NCI-H82 treated with DMSO at 0.1 percent for 48 hours (cell line): ENCODE data around the gene LYPLA2.

Experiments
- DNase-seq: peaks from one replicate; lab custom pipeline; 2025; ENCODE audit not compliant: unreplicated experiment; lab: John Stamatoyannopoulos, UW

LYPLA2 gene

DNA sequence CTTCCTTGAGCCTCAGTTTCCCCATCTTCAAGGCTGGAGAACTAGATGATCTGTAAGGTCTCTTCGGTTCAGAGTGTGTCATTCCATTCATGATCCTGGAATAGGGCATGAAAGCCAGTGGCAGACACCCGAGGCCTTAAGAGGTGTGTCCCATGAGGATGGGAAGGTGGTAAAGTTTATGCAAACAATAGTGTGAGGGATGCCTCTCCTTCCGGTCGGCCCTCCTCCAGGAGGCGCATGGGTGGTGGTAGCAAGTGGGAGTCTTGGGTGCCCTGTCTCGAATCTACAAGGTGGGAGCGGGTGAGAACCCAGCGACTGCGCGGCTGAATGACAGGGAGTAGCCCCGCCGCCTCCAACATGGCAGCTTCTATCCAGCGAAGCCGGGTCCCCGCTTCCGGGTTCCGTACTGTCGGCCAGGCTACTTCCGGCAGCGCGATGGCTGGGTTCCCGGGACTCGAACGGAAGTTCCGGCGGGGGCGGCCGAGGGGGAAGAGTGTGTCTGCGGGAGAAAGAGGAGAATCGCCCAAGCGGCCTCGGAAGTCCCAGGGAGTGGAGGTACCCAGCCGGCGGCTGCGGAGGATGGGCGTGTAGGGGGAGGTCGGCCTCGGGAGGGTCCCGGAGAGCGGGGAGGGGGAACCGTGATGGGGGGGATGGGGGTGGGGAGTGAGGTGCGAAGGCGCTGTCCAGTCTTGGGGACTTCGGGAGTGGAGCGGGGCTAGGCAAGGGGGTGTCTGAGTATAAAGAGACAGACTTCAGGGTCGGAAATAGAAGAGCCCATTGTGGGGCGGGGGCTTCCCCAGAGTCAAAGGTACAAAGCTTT, at the start of gene LYPLA2:
Gene LYPLA2, plus strand, starts transcription at position 450 of the 820 bp plus-strand sequence. CDS start 1,538 bp downstream, outside the sequence.
- DNase-seq: peak; percentile 54

- no peak for DNase-seq
Measured at GRCh38 chr1:23741609-23742008, 49.3 kb upstream of the LYPLA2 start.

- DNase-seq: no peak
Measured at GRCh38 chr1:23742670-23743286, 48.2 kb upstream of the LYPLA2 start.

DNA sequence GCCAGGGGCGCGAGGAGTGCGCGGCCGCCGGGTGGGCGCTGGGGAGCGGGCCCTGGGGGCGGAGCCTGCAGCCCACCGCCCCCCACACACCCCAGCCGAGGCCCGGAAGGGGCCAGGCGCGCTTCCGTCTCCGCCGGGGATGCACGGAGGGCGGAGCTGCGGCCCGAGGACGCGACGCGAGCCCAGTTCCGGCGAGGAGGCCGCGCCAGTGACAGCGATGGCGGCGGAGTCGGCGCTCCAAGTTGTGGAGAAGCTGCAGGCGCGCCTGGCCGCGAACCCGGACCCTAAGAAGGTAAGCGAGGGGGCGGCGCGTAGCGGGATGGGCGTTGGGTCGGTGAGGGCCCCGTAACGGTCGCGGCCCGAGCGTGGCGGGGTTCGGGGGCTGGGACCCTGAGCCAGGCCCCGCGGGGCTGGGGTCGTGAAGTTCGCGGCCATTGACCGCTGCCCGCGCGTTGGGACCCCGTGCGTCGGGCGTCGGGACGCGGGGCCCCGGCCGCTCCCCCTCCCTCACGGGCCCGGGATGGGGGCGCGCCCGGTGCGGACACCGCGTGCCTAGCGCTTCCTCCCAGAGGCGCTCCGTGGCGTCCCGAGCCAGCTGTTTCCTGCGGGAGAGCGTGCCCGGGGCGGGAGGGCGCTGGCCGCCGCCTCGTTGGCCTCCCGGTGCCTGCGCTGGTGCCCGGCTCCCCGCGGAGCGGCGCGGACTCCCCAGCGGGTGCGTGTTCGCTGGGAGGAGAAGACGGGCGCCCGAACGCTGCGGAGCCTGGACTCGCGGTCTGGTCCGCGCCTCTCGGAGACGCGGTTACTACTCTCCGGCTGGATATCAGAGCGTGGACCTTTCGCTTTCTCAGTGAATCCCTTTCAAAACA, 47.4 kb upstream of the LYPLA2 start, which contains the start of gene ELOA:
Gene ELOA, plus strand, starts transcription at position 185 of the 866 bp plus-strand sequence. Its CDS starts 33 bp downstream, at position 218.
- peak; percentile 52 for DNase-seq

GRCh38 chr1:23745515-23745914, 45.4 kb upstream of the LYPLA2 start:
- DNase-seq: no peak

GRCh38 chr1:23748016-23748415, 42.9 kb upstream of the LYPLA2 start:
- DNase-seq: no peak

DNA sequence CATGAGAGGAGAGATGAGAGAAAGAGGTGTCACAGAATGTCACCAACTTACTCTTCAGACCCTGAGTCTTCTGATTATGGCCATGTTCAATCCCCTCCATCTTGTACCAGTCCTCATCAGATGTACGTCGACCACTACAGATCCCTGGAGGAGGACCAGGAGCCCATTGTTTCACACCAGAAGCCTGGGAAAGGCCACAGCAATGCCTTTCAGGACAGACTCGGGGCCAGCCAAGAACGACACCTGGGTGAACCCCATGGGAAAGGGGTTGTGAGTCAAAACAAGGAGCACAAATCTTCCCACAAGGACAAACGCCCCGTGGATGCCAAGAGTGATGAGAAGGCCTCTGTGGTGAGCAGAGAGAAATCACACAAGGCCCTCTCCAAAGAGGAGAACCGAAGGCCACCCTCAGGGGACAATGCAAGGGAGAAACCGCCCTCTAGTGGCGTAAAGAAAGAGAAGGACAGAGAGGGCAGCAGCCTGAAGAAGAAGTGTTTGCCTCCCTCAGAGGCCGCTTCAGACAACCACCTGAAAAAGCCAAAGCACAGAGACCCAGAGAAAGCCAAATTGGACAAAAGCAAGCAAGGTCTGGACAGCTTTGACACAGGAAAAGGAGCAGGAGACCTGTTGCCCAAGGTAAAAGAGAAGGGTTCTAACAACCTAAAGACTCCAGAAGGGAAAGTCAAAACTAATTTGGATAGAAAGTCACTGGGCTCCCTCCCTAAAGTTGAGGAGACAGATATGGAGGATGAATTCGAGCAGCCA, 39.7 kb upstream of the LYPLA2 start:
- DNase-seq: peak; percentile 11

DNA sequence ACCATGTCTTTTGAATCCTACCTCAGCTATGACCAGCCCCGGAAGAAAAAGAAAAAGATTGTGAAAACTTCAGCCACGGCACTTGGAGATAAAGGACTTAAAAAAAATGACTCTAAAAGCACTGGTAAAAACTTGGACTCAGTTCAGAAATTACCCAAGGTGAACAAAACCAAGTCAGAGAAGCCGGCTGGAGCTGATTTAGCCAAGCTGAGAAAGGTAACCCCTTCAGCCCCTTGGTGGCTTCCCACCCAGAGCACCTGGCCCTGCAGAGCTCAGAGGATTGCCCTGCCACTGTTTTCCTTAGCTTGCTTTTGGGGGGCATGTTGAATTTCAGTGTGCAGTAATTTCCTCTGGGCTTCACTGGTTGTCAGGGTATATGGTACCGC, 39.1 kb upstream of the LYPLA2 start:
- no peak for DNase-seq

GRCh38 chr1:23752909-23753308, 38.0 kb upstream of the LYPLA2 start:
- no peak for DNase-seq

- no peak for DNase-seq
Measured at GRCh38 chr1:23756676-23757075, 34.3 kb upstream of the LYPLA2 start.

- DNase-seq: no peak
Measured at GRCh38 chr1:23757812-23758211, 33.1 kb upstream of the LYPLA2 start.

- no peak for DNase-seq
Measured at GRCh38 chr1:23759277-23759676, 31.7 kb upstream of the LYPLA2 start.

GRCh38 chr1:23763041-23763577, 27.8 kb upstream of the LYPLA2 start:
- DNase-seq: no peak

DNA sequence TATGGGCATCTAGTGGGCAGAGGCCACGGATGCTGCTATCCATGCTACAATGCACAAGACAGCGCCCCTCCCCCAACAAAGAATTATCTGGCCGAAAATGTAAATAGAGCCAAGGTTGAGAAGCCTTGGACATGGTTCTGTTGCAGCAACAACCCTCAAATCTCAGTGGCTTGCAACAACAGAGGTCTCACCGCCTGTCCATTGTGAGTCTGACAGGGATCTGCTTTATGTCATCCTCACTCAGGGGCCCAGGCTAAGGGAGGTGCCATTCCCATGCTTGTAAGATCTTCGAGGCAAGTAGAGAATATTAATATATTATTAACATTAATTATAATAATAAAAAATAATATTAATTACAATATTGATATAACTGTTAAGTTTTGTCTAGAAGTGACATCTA, 22.2 kb upstream of the LYPLA2 start:
- DNase-seq: no peak

- peak; percentile 67 for DNase-seq
Measured at GRCh38 chr1:23772049-23772853, 18.7 kb upstream of the LYPLA2 start.

- no peak for DNase-seq
Measured at GRCh38 chr1:23772854-23773242, 18.1 kb upstream of the LYPLA2 start.

- no peak for DNase-seq
Measured at GRCh38 chr1:23774174-23774880, 16.6 kb upstream of the LYPLA2 start.

DNA sequence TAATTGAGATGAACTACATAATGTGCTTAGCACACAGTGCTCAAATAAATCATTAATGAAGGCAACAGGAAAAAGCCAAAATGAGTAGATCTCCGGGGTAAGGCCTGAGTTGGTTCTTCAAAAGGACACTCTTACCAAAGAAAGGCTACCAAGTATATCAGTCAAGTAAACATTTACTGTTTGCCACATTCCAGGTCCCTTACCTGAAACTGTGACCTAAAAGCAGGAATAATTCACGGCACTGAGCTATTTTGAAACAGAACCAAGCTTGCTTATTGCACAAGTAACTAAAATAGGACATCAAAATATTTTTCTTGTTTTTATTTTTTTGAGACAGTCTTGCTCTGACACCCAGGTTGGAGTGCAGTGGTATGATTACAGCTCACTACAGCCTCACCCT, 14.7 kb upstream of the LYPLA2 start:
- DNase-seq: no peak
